Neural crest cell (in vitro differentiated cells): ENCODE data around the gene CRYL1. TPM values are rescaled to one million over a fixed set of nuclear protein-coding genes. Genes with fewer than 3 reads are reported as not detected.

ENCODE experiments used
- DNase-seq: peaks from one replicate; pipeline ENCODE4 v3.0.0; 2021; ENCODE audit warnings: low read depth, mixed read lengths, low spot score
- H3K27ac Mint-ChIP-seq: one replicate; pipeline ENCODE4 v1.8.0; 2021; ENCODE audit warnings: mild to moderate bottlenecking, mixed read lengths; ENCODE audit not compliant: unreplicated experiment
- H3K27me3 Mint-ChIP-seq: 2 replicates; pipeline ENCODE4 v1.8.0; 2021; ENCODE audit warnings: low read depth, mild to moderate bottlenecking, mixed read lengths
- H3K36me3 Mint-ChIP-seq: 2 replicates; pipeline ENCODE4 v1.8.0; 2021; ENCODE audit warnings: low read depth, mild to moderate bottlenecking, mixed read lengths
- H3K4me1 Mint-ChIP-seq: 2 replicates; pipeline ENCODE4 v1.8.0; 2021; ENCODE audit warnings: mixed read lengths
- H3K4me3 Mint-ChIP-seq: one replicate; pipeline ENCODE4 v1.8.0; 2021; ENCODE audit warnings: mild to moderate bottlenecking, mixed read lengths
- H3K9me3 Mint-ChIP-seq: 2 replicates; pipeline ENCODE4 v1.8.0; 2021; ENCODE audit warnings: mixed read lengths
- CTCF ChIP-seq: fragments of 200-600 bp; sonication (generic); conservative IDR thresholded peaks from 2 replicates; pipeline ENCODE4 v1.5.0; 2021; ENCODE audit warnings: antibody characterized with exemption, mild to moderate bottlenecking
- total RNA-seq: library from RNA; stranded (reverse); gene quantifications from 2 replicates; pipeline ENCODE4 v1.2.1, GENCODE V29; 2021

The CRYL1 gene
- total RNA-seq, 1 donor from 2014 or later = 19.9 TPM

- TF ChIP-seq CTCF = no peak
- H3K4me3 Mint-ChIP-seq = no peak overlapping the region
- no peaks in the 10 kb centered on the region for H3K27me3 Mint-ChIP-seq
- H3K9me3 Mint-ChIP-seq = no peaks in the 10 kb centered on the region
- H3K36me3 Mint-ChIP-seq = peaks cover 2% of the 10 kb centered on the region
- no peak overlapping the region for H3K27ac Mint-ChIP-seq
- DNase-seq = no peak
- H3K4me1 Mint-ChIP-seq = no peaks in the 10 kb centered on the region
Measured at GRCh38 chr13:20387006-20387405, 138.7 kb downstream of the CRYL1 start.

DNA sequence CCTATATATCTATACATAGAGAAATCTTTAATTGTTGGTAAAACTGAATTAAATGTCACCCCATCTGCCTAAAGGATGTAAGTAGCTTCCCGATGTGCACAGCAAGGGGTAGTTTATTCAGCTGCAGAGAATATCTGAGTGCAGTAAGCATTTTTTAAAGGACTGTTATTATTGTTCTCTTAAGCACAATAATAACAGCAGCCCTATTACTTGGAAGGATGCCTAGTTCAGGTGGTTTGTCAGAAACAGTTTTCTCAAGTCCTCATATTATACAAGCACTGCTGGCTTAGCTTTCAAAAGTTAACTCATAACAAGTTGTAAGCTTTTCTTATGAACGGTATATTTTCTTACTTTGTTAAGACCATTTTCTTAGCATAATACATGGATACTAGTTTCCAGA, 142.6 kb downstream of the CRYL1 start:
- no peak for DNase-seq
- no peak overlapping the region for H3K27ac Mint-ChIP-seq
- no peak overlapping the region for H3K4me3 Mint-ChIP-seq
- H3K9me3 Mint-ChIP-seq = no peaks in the 10 kb centered on the region
- H3K36me3 Mint-ChIP-seq = no peaks in the 10 kb centered on the region
- peaks cover 3% of the 10 kb centered on the region for H3K4me1 Mint-ChIP-seq
- no peak for TF ChIP-seq CTCF
- no peaks in the 10 kb centered on the region for H3K27me3 Mint-ChIP-seq

GRCh38 chr13:20381401-20381800, 144.3 kb downstream of the CRYL1 start:
- peaks cover 3% of the 10 kb centered on the region for H3K4me1 Mint-ChIP-seq
- H3K36me3 Mint-ChIP-seq = no peaks in the 10 kb centered on the region
- H3K27ac Mint-ChIP-seq = no peak overlapping the region
- no peaks in the 10 kb centered on the region for H3K27me3 Mint-ChIP-seq
- H3K9me3 Mint-ChIP-seq = no peaks in the 10 kb centered on the region
- DNase-seq = no peak
- no peak overlapping the region for H3K4me3 Mint-ChIP-seq
- TF ChIP-seq CTCF = no peak

GRCh38 chr13:20378721-20379120, 146.9 kb downstream of the CRYL1 start:
- H3K9me3 Mint-ChIP-seq = no peaks in the 10 kb centered on the region
- H3K27me3 Mint-ChIP-seq = no peaks in the 10 kb centered on the region
- H3K4me1 Mint-ChIP-seq = peaks cover 3% of the 10 kb centered on the region
- TF ChIP-seq CTCF = no peak
- no peaks in the 10 kb centered on the region for H3K36me3 Mint-ChIP-seq
- no peak overlapping the region for H3K4me3 Mint-ChIP-seq
- no peak overlapping the region for H3K27ac Mint-ChIP-seq
- no peak for DNase-seq

DNA sequence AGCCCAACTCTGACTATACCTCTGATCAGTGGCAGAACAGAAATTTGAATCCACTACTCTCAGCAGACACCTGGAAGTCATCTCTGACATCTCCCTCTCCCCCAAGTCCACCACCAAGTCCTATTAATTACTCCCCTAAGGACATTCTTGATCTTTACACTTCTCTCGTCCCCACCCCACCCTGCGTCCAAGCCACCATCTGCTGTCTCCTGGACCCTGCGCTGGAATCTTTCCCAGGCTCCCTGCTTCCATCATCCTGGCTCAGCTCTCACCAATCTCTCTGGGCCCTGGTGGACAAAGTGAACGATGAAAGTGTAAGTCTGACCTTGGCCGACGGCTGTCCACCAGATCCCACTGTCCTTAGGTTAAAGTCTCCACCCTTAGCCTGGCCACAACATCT, 147.9 kb downstream of the CRYL1 start:
- peaks cover 3% of the 10 kb centered on the region for H3K4me1 Mint-ChIP-seq
- H3K9me3 Mint-ChIP-seq = no peaks in the 10 kb centered on the region
- H3K4me3 Mint-ChIP-seq = no peak overlapping the region
- TF ChIP-seq CTCF = no peak
- H3K27me3 Mint-ChIP-seq = no peaks in the 10 kb centered on the region
- no peak for DNase-seq
- no peak overlapping the region for H3K27ac Mint-ChIP-seq
- no peaks in the 10 kb centered on the region for H3K36me3 Mint-ChIP-seq

DNA sequence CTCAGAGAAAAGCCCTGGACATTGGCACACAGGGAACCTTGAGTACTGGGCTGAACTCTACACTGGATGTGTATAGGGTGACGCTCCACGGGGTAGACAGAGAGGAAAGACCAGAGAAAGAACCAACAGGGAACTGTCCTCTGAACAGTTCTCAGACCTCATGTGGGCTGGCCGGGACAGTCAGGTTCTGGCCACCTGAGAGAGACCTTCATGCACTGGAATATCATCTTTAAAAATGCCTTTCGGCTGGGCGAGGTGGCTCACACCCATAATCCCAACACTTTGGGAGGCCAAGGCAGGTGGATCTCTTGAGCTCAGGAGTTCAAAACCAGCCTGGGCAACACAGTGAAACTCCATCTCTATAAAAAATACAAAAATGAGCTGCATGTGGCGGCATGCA, 149.8 kb downstream of the CRYL1 start:
- Mint-ChIP-seq H3K9me3 (no peaks in the 10 kb centered on the region), H3K4me3 (no peak overlapping the region)
- no peak for TF ChIP-seq CTCF

More for the DNA sequence above, 149.8 kb downstream of the CRYL1 start:
- DNase-seq = no peak
- H3K27me3 Mint-ChIP-seq = no peaks in the 10 kb centered on the region
- H3K4me1 Mint-ChIP-seq = peaks cover 3% of the 10 kb centered on the region
- no peaks in the 10 kb centered on the region for H3K36me3 Mint-ChIP-seq
- no peak overlapping the region for H3K27ac Mint-ChIP-seq
